Left cardiac atrium (tissue), 4 donors: Measurements from ENCODE around the gene CRKL. TPM values are rescaled to one million over a fixed set of nuclear protein-coding genes. Genes with fewer than 3 reads are reported as not detected.
A peak's percentile ranks its signal among the peaks of the same experiment; 100 is the strongest.

Experiments
- ATAC-seq, 2 donors: fragments of 200-7000 bp; cut with Tn5 transposase; one replicate each; pipeline ENCODE4 v1.9.1; 2020; ENCODE audit warnings: mild to moderate bottlenecking in 2 of 2, moderate library complexity in 2 of 2
- DNase-seq: peaks from one replicate; pipeline ENCODE4 v3.0.0-alpha.2; 2020
- intact Hi-C, 2 donors: fragments of 100-400 bp; cut with DNase I; formaldehyde crosslinking; loops; one replicate each; pipeline versions ENCODE4 v1.14.1 to v1.15.1; 2022 to 2023
- long read RNA-seq: library from polyadenylated mRNA; unstranded; transcript quantifications from one replicate; pipeline ENCODE4 v2.0.0, GENCODE V29; 2021
- total RNA-seq, 2 donors: library from RNA; stranded (reverse); fragmentation: NEBNext Ultra II Directional; extraction: Animal tissue kit (Norgen Biotek cat#: 25700); gene quantifications; one replicate each; pipeline ENCODE4 v1.2.1, GENCODE V29; 2021
- donor health status: DM: no; HTN: yes; CAD: no.
- donor health status: DM: no; HTN: yes; CAD: no; lungs with severe emphysema.
- donor health status: DM: yes; HTN: yes; CAD: no.
- donor health status: Dilated cardiomyopathy.

CRKL gene
- 10 to 100 TPM; 48.7 to 50.2 TPM for total RNA-seq
- long read RNA-seq, full-length matches to known transcripts: 17 of 42 reads
- long read RNA-seq, partial matches to known transcripts: 25 of 42 reads
- long read RNA-seq, other reads (novel, unspliced or antisense): 0 of 42 reads

- DNase-seq (peak; percentile 97), ATAC-seq (peak; percentile 99)
- intact Hi-C loops: loop anchor here in 1 of 2 donors (5.0 kb wide), 1 partner anchor 50 kb away; the partner anchor contains the start of gene AIFM3
These were observed at the start of gene CRKL for GRCh38 chr22:20916916-20917810. Gene CRKL (plus strand): TSS chr22:20917407. CDS start chr22:20917935, 528 bp downstream.

- intact Hi-C loops: loop anchor here in 1 of 2 donors (10.0 kb wide), 1 partner anchor 57 kb away; no protein-coding TSS in a partner anchor
- no peak for DNase-seq
- ATAC-seq: no peak
These were observed 48.9 kb upstream of the CRKL start for GRCh38 chr22:20868025-20868962.

- ATAC-seq (no peak), DNase-seq (no peak)
- intact Hi-C loops: loop anchor here in 1 of 2 donors (10.0 kb wide), 1 partner anchor 56 kb away; no protein-coding TSS in a partner anchor
These were observed 48.0 kb upstream of the CRKL start for GRCh38 chr22:20869234-20869633.

GRCh38 chr22:20873214-20873613, 44.0 kb upstream of the CRKL start:
- no peak for ATAC-seq
- intact Hi-C loops: no loop called here
- DNase-seq: no peak

GRCh38 chr22:20875296-20875695, 41.9 kb upstream of the CRKL start:
- ATAC-seq (no peak), DNase-seq (no peak)
- intact Hi-C loops: no loop called here

- intact Hi-C loops: no loop called here
- DNase-seq (no peak), ATAC-seq (no peak)
These were observed 39.5 kb upstream of the CRKL start for GRCh38 chr22:20877715-20878114.

GRCh38 chr22:20881231-20881630, 36.0 kb upstream of the CRKL start:
- DNase-seq (no peak), ATAC-seq (no peak)
- intact Hi-C loops: loop anchor here in 1 of 2 donors (10.0 kb wide), 1 partner anchor 76 kb away; no protein-coding TSS in a partner anchor

- intact Hi-C loops: loop anchor here in 1 of 2 donors (10.0 kb wide), 1 partner anchor 77 kb away; no protein-coding TSS in a partner anchor
- DNase-seq (no peak), ATAC-seq (no peak)
These were observed 35.1 kb upstream of the CRKL start for GRCh38 chr22:20881869-20882815.

- DNase-seq (no peak), ATAC-seq (no peak)
- intact Hi-C loops: loop anchor here in 1 of 2 donors (10.0 kb wide), 1 partner anchor 78 kb away; no protein-coding TSS in a partner anchor
These were observed 34.4 kb upstream of the CRKL start for GRCh38 chr22:20882855-20883254.

- ATAC-seq (no peak), DNase-seq (no peak)
- intact Hi-C loops: loop anchor here in 1 of 2 donors (10.0 kb wide), 1 partner anchor 80 kb away; no protein-coding TSS in a partner anchor
These were observed 32.8 kb upstream of the CRKL start for GRCh38 chr22:20884454-20884853.

- ATAC-seq (no peak), DNase-seq (no peak)
- intact Hi-C loops: loop anchor here in 1 of 2 donors (10.0 kb wide), 1 partner anchor 80 kb away; no protein-coding TSS in a partner anchor
These were observed 32.1 kb upstream of the CRKL start for GRCh38 chr22:20885017-20885556.

GRCh38 chr22:20885557-20886323, 31.5 kb upstream of the CRKL start:
- intact Hi-C loops: loop anchor here in 1 of 2 donors (10.0 kb wide), 1 partner anchor 81 kb away; no protein-coding TSS in a partner anchor
- peak; percentile 96 to 97 for ATAC-seq

GRCh38 chr22:20887375-20887774, 29.8 kb upstream of the CRKL start:
- ATAC-seq (no peak), DNase-seq (no peak)
- intact Hi-C loops: loop anchor here in 1 of 2 donors (10.0 kb wide), 1 partner anchor 83 kb away; no protein-coding TSS in a partner anchor

More at GRCh38 chr22:20885557-20886323, 31.5 kb upstream of the CRKL start:
- DNase-seq: peak; percentile 86

- intact Hi-C loops: loop anchor here in 1 of 2 donors (10.0 kb wide), 1 partner anchor 84 kb away; no protein-coding TSS in a partner anchor
- ATAC-seq (no peak), DNase-seq (no peak)
These were observed 28.0 kb upstream of the CRKL start for GRCh38 chr22:20889025-20889704.

GRCh38 chr22:20889904-20890540, 27.2 kb upstream of the CRKL start:
- DNase-seq (no peak), ATAC-seq (no peak)
- intact Hi-C loops: loop anchor here in 1 of 2 donors (10.0 kb wide), 1 partner anchor 85 kb away; no protein-coding TSS in a partner anchor
